Neuronal stem cell (in vitro differentiated cells): ENCODE results near the gene ZNF692. TPM values are rescaled to one million over a fixed set of nuclear protein-coding genes. Genes with fewer than 3 reads are reported as not detected.

Source experiments
- DNase-seq: peaks from one replicate; pipeline ENCODE4 v3.0.0-alpha.2; 2013; ENCODE audit warnings: low spot score
- H2AFZ ChIP-seq: one replicate; pipeline ENCODE4 v1.6.1; 2013; ENCODE audit warnings: mild to moderate bottlenecking, low read length, inconsistent platforms
- H2AK5ac ChIP-seq: 2 replicates; pipeline ENCODE4 v1.6.1; 2013; ENCODE audit warnings: low read depth, mild to moderate bottlenecking, inconsistent platforms, low read length, moderate library complexity, mixed read lengths
- H2BK120ac ChIP-seq: 2 replicates; pipeline ENCODE4 v1.6.1; 2013; ENCODE audit warnings: low read depth, mild to moderate bottlenecking, inconsistent platforms, low read length, moderate library complexity, mixed read lengths
- H2BK12ac ChIP-seq: one replicate; pipeline ENCODE4 v1.6.1; 2013; ENCODE audit warnings: low read length, inconsistent platforms
- H2BK15ac ChIP-seq: 2 replicates; pipeline ENCODE4 v1.6.1; 2013; ENCODE audit warnings: mild to moderate bottlenecking, low read length, inconsistent platforms, mixed read lengths
- H2BK5ac ChIP-seq: one replicate; pipeline ENCODE4 v1.6.1; 2013; ENCODE audit warnings: inconsistent platforms, mild to moderate bottlenecking, low read length, moderate library complexity
- H3K14ac ChIP-seq: one replicate; pipeline ENCODE4 v1.6.1; 2013; ENCODE audit warnings: low read length, inconsistent platforms
- H3K18ac ChIP-seq: 2 replicates; pipeline ENCODE4 v1.6.1; 2013; ENCODE audit warnings: low read length, inconsistent platforms
- H3K23ac ChIP-seq: 2 replicates; pipeline ENCODE4 v1.6.1; 2013; ENCODE audit warnings: low read depth, mild to moderate bottlenecking, mixed read lengths, low read length, inconsistent platforms; ENCODE audit not compliant: poor library complexity
- H3K27ac ChIP-seq: replicated peaks from 3 replicates; pipeline ENCODE4 v1.5.1; 2013; ENCODE audit warnings: low read length, inconsistent platforms
- H3K27me3 ChIP-seq, 3 experiments: 2 replicates each; pipeline ENCODE4 v1.6.1; 2013; ENCODE audit warnings: low read length in 3 of 3, mild to moderate bottlenecking in 2 of 3, inconsistent platforms in 1 of 3, low read depth in 1 of 3, mixed read lengths in 1 of 3, moderate library complexity in 1 of 3; ENCODE audit not compliant: control insufficient read depth in 3 of 3, insufficient read depth in 3 of 3
- H3K36me3 ChIP-seq, 2 donors: replicated peaks in 1 of 2; 2 replicates each; pipeline ENCODE4 v1.6.1; 2013; ENCODE audit warnings: low read length in 2 of 2; ENCODE audit not compliant: control insufficient read depth in 2 of 2, insufficient read depth in 2 of 2
- H3K4ac ChIP-seq: 2 replicates; pipeline ENCODE4 v1.6.1; 2013; ENCODE audit warnings: inconsistent platforms, mild to moderate bottlenecking, low read length, moderate library complexity
- H3K4me1 ChIP-seq, 2 donors: 1 replicate in 1 of 2; 2 replicates in 1 of 2; pipeline ENCODE4 v1.6.1; 2013; ENCODE audit warnings: low read length in 2 of 2, low read depth in 1 of 2; ENCODE audit not compliant: control insufficient read depth in 2 of 2, insufficient read depth in 1 of 2
- H3K4me2 ChIP-seq: one replicate; pipeline ENCODE4 v1.6.1; 2013; ENCODE audit warnings: mild to moderate bottlenecking, low read length, inconsistent platforms; ENCODE audit not compliant: insufficient read depth, poor library complexity, severe bottlenecking
- H3K4me3 ChIP-seq, 2 donors: 2 replicates each; pipeline ENCODE4 v1.5.1; 2013; ENCODE audit warnings: low read length in 2 of 2, mild to moderate bottlenecking in 2 of 2, inconsistent platforms in 1 of 2, moderate library complexity in 1 of 2
- H3K79me1 ChIP-seq: one replicate; pipeline ENCODE4 v1.6.1; 2013; ENCODE audit warnings: low read depth, mild to moderate bottlenecking, inconsistent platforms, low read length, moderate library complexity
- H3K9ac ChIP-seq: one replicate; pipeline ENCODE4 v1.6.1; 2013; ENCODE audit warnings: mild to moderate bottlenecking, low read depth, low read length, inconsistent platforms; ENCODE audit not compliant: poor library complexity
- H3K9me3 ChIP-seq, 2 donors: replicated peaks in 1 of 2; 2 replicates each; pipeline versions ENCODE3 to v1.6.1; 2013; ENCODE audit warnings: low read length in 2 of 2, mild to moderate bottlenecking in 2 of 2, inconsistent platforms in 1 of 2, low read depth in 1 of 2, mixed read lengths in 1 of 2, moderate library complexity in 1 of 2; ENCODE audit not compliant: control insufficient read depth in 2 of 2, insufficient read depth in 1 of 2
- H4K8ac ChIP-seq: one replicate; pipeline ENCODE4 v1.6.1; 2013; ENCODE audit warnings: low read depth, mild to moderate bottlenecking, inconsistent platforms, low read length, moderate library complexity
- H4K91ac ChIP-seq: one replicate; pipeline ENCODE4 v1.6.1; 2013; ENCODE audit warnings: low read length, low read depth, mild to moderate bottlenecking, inconsistent platforms; ENCODE audit not compliant: poor library complexity
- WGBS, 2 donors: extraction: QIAGEN DNeasy Blood & Tissue Kit; methylation state at CpG; one replicate each; pipeline ENCODE4 v1.1.7; 2013; ENCODE audit warnings: missing lambda C conversion rate in 2 of 2, mixed read lengths in 1 of 2; ENCODE audit not compliant: insufficient read length in 2 of 2, insufficient replicate concordance in 1 of 2; ENCODE audit errors: extremely low coverage in 2 of 2; 5-methylcytosine and 5-hydroxymethylcytosine counted together
- small RNA-seq: library from polyadenylated mRNA; stranded (forward); fragments of <200 nt; extraction: miRNeasy Mini kit (QIAGEN cat#:217004); gene quantifications from one replicate; pipeline ENCODE3, GENCODE V24; 2013; ENCODE audit not compliant: insufficient read depth

The ZNF692 gene

GRCh38 chr1:248800459-248800858 lies 58.4 kb downstream of the ZNF692 start:
- H2AK5ac ChIP-seq: no peak overlapping the region
- no peak overlapping the region for H4K91ac ChIP-seq
- H3K14ac ChIP-seq: no peak overlapping the region
- no peak overlapping the region for H3K4ac ChIP-seq
- H3K27ac ChIP-seq: no peak overlapping the region
- no peak overlapping the region for H3K18ac ChIP-seq
- no peak overlapping the region for H2BK5ac ChIP-seq
- H3K4me1 ChIP-seq: no peaks in the 10 kb centered on the region
- H2AFZ ChIP-seq: no peak overlapping the region
- H3K27me3 ChIP-seq: peaks cover 0 to 3% (median 0%) of the 10 kb centered on the region in 3 experiments
- no peak for DNase-seq
- no peak overlapping the region for H2BK12ac ChIP-seq
- no peak overlapping the region for H3K23ac ChIP-seq
- no peak overlapping the region for H2BK120ac ChIP-seq
- H2BK15ac ChIP-seq: no peak overlapping the region
- no CpG with 5 or more reads among the region's 3 CpGs for WGBS, 2 donors
- no peak overlapping the region for H4K8ac ChIP-seq
- H3K9ac ChIP-seq: no peak overlapping the region
- H3K36me3 ChIP-seq: no peaks in the 10 kb centered on the region
- H3K4me3 ChIP-seq: no peak overlapping the region
- H3K9me3 ChIP-seq: peaks cover 0 to 3% of the 10 kb centered on the region in 2 donors
- H3K4me2 ChIP-seq: no peak overlapping the region
- no peaks in the 10 kb centered on the region for H3K79me1 ChIP-seq

Small RNA genes within 50 kb of the gene (small RNA-seq; reads per million reads assigned to genes)
- not detected for gene MIR3124
